Mucosa of descending colon (tissue), 3 donors: Measurements from ENCODE around the gene OSBPL10. TPM values are rescaled to one million over a fixed set of nuclear protein-coding genes. Genes with fewer than 3 reads are reported as not detected.

Experiments used
- ATAC-seq: fragments of 200-7000 bp; cut with Tn5 transposase; one replicate; pipeline ENCODE4 v1.9.1; 2020; ENCODE audit warnings: mild to moderate bottlenecking, moderate library complexity
- DNase-seq, 3 donors: peaks; one replicate each; pipeline ENCODE4 v3.0.0-alpha.2; 2020
- H3K36me3 ChIP-seq: fragments of 200-600 bp; one replicate; pipeline ENCODE4 v1.8.0; 2021; ENCODE audit warnings: low read depth, mild to moderate bottlenecking
- H3K4me1 ChIP-seq: fragments of 200-600 bp; one replicate; pipeline ENCODE4 v1.8.0; 2021; ENCODE audit warnings: low read depth, mild to moderate bottlenecking
- H3K4me3 ChIP-seq: fragments of 200-600 bp; one replicate; pipeline ENCODE4 v1.8.0; 2021; ENCODE audit warnings: mild to moderate bottlenecking
- H3K9me3 ChIP-seq: fragments of 200-600 bp; one replicate; pipeline ENCODE4 v1.8.0; 2021; ENCODE audit warnings: mild to moderate bottlenecking
- intact Hi-C, 2 donors: fragments of 100-400 bp; cut with DNase I in 1 of 2; cut with micrococcal nuclease in 1 of 2; formaldehyde crosslinking; loops; one replicate each; pipeline versions ENCODE4 v1.11.0 to v1.11.1; 2022; cut with DNase I, micrococcal nuclease
- total RNA-seq, 3 donors: library from RNA; stranded (reverse); fragmentation: NEBNext Ultra II Directional in 2 of 3; extraction: Animal tissue kit (Norgen Biotek cat#: 25700) in 2 of 3; gene quantifications; one replicate each; pipeline versions ENCODE4 v1.2.1 to v1.2.4, GENCODE V29; 2021 to 2023
- TF ChIP-seq, protein P1 (sequence below): fragments of 200-600 bp; IDR thresholded peaks from one replicate; pipeline ENCODE4 v1.8.0; 2022; ENCODE audit warnings: antibody characterized with exemption, mild to moderate bottlenecking
- donor health status: DM: no; HTN: no; CAD: no; lungs with moderate emphysema.
- donor health status: DM: no; HTN: no; CAD: no.
- donor health status: DM: no; HTN: yes; CAD: no.

The OSBPL10 gene
- total RNA-seq, 3 donors from 2014 or later = 15.7 to 23.9 (median 16.6) TPM

DNA sequence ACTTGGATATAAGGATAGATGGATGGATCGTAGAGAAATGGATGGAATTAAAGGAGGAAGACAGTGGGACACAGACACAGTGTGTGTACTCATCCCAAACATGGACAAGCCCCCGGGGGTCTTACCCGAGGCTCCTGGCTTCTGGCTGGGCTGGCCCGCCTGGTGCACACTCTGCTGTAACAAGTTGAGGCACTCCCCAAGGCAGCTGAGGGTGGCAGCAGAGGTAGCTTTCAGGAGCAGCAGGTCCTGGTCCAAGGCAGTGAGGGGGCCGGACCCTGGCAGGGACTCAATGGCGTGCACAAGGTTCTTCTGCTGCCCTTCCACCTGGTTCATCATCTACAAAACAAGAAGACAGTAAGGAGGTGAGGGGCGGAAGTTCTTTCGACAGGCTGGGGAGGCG, 233.3 kb downstream of the OSBPL10 start:
- no peak for DNase-seq
- intact Hi-C loops = no loop called here
- Histone ChIP-seq H3K9me3 (no peaks in the 10 kb centered on the region), H3K36me3 (no peaks in the 10 kb centered on the region), H3K4me3 (no peak overlapping the region), H3K4me1 (no peaks in the 10 kb centered on the region)
- no peak for ATAC-seq
- TF ChIP-seq, protein P1, sequence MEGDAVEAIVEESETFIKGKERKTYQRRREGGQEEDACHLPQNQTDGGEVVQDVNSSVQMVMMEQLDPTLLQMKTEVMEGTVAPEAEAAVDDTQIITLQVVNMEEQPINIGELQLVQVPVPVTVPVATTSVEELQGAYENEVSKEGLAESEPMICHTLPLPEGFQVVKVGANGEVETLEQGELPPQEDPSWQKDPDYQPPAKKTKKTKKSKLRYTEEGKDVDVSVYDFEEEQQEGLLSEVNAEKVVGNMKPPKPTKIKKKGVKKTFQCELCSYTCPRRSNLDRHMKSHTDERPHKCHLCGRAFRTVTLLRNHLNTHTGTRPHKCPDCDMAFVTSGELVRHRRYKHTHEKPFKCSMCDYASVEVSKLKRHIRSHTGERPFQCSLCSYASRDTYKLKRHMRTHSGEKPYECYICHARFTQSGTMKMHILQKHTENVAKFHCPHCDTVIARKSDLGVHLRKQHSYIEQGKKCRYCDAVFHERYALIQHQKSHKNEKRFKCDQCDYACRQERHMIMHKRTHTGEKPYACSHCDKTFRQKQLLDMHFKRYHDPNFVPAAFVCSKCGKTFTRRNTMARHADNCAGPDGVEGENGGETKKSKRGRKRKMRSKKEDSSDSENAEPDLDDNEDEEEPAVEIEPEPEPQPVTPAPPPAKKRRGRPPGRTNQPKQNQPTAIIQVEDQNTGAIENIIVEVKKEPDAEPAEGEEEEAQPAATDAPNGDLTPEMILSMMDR = no peak

DNA sequence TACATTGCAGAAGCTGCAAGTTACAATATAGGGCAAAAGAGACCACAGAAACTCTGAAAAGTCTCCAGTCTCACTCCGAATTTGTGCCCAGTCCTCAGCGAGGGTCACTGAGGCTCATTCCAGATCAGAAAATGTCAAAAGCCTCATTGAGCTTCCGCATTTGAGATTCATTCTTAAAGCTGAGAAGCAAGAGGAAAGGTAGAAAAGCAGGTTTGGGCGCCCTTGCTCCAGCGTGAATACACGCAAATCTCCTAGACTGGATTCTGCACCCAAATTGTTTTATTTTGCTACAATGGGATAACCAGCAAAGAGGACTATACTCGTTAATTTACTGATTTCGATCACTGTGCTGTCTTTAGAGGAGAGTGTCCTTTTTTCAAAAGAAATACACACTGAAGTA, 236.1 kb downstream of the OSBPL10 start:
- ATAC-seq (no peak), DNase-seq (no peak)
- H3K4me1 ChIP-seq = no peaks in the 10 kb centered on the region
- TF ChIP-seq, protein P1 = no peak
- H3K36me3 ChIP-seq = no peaks in the 10 kb centered on the region
- H3K9me3 ChIP-seq = no peaks in the 10 kb centered on the region
- no peak overlapping the region for H3K4me3 ChIP-seq
- intact Hi-C loops = no loop called here

DNA sequence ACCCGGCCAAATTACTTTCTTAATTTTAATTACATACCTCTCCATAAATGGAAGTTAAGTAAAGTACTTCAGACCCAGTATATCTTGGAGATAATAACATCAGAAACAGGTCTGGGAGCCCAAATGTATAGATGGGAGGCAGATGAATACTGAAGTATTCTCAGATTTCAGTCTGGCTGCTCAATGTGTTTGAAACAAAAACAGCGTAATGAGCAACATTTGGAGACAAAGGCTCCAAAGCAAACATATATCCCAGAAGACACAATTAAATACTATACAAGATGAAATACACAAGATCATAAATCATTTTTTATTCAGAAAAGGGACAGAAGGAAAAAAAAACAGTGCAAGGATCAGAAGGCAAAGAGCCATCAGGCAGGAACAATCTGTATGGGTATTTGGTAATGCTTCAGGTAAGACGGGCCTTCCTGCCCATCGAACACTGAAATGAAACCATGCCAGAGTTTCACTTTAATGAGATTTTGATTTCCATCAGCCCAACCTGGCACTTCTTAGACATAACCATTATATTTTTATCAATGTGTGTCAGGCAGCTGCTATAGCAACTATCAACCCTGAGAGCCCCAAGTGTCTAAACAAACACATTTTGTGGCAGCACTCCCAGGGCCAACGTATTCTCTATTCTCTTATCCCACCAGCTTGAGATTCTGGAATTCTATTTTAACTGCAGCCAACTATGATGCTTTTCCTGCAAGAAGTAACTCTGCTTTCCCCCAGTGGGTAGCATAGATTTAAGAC, 237.6 kb downstream of the OSBPL10 start:
- Histone ChIP-seq H3K36me3 (no peaks in the 10 kb centered on the region), H3K4me1 (no peaks in the 10 kb centered on the region), H3K9me3 (no peaks in the 10 kb centered on the region), H3K4me3 (no peak overlapping the region)
- intact Hi-C loops = no loop called here
- DNase-seq (no peak), ATAC-seq (no peak)
- TF ChIP-seq, protein P1 = no peak

DNA sequence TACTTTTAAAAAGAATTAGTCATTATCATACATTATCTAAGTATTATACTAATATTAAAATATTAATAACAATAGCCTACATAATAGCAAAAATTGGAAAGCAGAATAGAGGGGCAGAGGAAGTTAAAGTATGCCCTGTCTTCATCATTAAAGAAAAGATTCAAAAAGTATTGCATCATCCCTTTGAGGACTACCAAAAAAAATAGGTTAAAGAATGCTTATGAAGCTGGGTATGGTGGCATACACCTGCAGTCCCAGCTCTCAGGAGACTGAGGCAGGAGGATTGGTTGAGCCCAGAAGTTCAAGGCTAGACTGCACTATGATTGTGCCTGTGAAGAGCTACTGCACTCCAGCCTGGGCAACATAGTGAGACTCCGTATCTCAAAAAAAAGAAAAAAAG, 240.7 kb downstream of the OSBPL10 start:
- DNase-seq (no peak), ATAC-seq (no peak)
- Histone ChIP-seq H3K4me3 (no peak overlapping the region), H3K4me1 (no peaks in the 10 kb centered on the region), H3K9me3 (no peaks in the 10 kb centered on the region), H3K36me3 (no peaks in the 10 kb centered on the region)
- TF ChIP-seq, protein P1 = no peak
- intact Hi-C loops = no loop called here

DNA sequence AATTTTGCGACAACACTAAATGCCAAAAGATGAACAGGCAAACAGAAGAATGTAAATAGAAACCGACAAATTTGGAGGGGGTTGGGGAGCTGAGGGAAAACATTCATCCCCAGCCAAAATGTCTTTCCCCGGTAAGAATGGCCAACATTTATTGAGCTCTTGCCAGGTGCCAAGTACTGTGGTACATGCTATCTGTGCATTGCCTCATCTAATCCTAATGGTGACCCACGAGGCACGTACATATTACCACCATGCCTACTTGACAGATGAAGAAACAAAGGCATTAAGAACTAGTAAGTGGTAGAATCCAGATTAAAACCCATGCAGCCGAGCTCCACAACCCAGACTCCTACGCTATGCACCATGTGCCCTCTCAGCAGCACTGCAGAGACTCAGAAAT, 242.7 kb downstream of the OSBPL10 start:
- Histone ChIP-seq H3K4me1 (no peaks in the 10 kb centered on the region), H3K36me3 (no peaks in the 10 kb centered on the region), H3K9me3 (no peaks in the 10 kb centered on the region), H3K4me3 (no peak overlapping the region)
- DNase-seq (no peak), ATAC-seq (no peak)
- intact Hi-C loops = no loop called here
- TF ChIP-seq, protein P1 = no peak

DNA sequence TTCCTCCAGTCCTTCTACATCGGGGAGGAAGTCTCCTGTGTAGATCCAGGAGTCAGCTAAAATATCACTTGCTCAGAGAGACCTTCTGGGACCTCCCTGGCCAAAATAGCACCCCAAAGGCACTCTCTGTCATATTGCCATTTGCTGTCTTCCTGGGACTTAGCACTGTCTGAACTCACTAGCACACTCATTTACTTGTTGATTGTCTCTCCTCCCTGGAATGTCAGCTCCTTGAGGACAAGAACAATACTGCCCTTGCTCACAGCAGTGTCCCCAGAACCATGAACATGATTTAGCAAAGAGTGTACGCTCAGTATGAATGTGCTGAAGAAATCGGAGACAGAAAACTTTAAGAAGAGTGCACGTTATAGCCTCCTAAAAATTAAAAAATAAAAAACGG, 245.4 kb downstream of the OSBPL10 start:
- TF ChIP-seq, protein P1 = no peak
- no peak for ATAC-seq
- Histone ChIP-seq H3K4me3 (no peak overlapping the region), H3K9me3 (no peaks in the 10 kb centered on the region), H3K36me3 (no peaks in the 10 kb centered on the region), H3K4me1 (no peaks in the 10 kb centered on the region)
- intact Hi-C loops = no loop called here
- DNase-seq = no peak
